HUES6 (cell line): ENCODE results near the gene HNRNPU.

Experiments used
- H3K27ac ChIP-seq: 2 replicates; pipeline ENCODE4 v1.7.0; 2013; ENCODE audit warnings: low read depth, mild to moderate bottlenecking, low read length, inconsistent platforms
- H3K27me3 ChIP-seq: 2 replicates; pipeline ENCODE4 v1.6.1; 2013; ENCODE audit warnings: low read length; ENCODE audit not compliant: control insufficient read depth, insufficient read depth
- H3K36me3 ChIP-seq: 2 replicates; pipeline ENCODE4 v1.6.1; 2013; ENCODE audit warnings: low read length; ENCODE audit not compliant: control insufficient read depth, insufficient read depth
- H3K4me1 ChIP-seq: 2 replicates; pipeline ENCODE4 v1.6.1; 2013; ENCODE audit warnings: low read length; ENCODE audit not compliant: control insufficient read depth, insufficient read depth
- H3K4me3 ChIP-seq: 2 replicates; pipeline ENCODE4 v1.5.1; 2013; ENCODE audit warnings: low read depth, low read length
- H3K9ac ChIP-seq: one replicate; pipeline ENCODE4 v1.6.1; 2013; ENCODE audit warnings: mild to moderate bottlenecking, low read length
- H3K9me3 ChIP-seq: 2 replicates; pipeline ENCODE4 v1.6.1; 2013; ENCODE audit warnings: low read depth, low read length; ENCODE audit not compliant: control insufficient read depth, insufficient read depth

Gene HNRNPU

GRCh38 chr1:244862354-244862698, 2.0 kb downstream of the HNRNPU start:
- no peaks in the 10 kb centered on the region for H3K9me3 ChIP-seq
- peaks cover 20% of the 10 kb centered on the region for H3K4me1 ChIP-seq
- H3K36me3 ChIP-seq: peaks cover 63% of the 10 kb centered on the region
- peak overlapping the region; percentile 85 for H3K9ac ChIP-seq
- H3K27ac ChIP-seq: peak overlapping the region; percentile 92
- no peaks in the 10 kb centered on the region for H3K27me3 ChIP-seq
- peak overlapping the region; percentile 98 for H3K4me3 ChIP-seq

GRCh38 chr1:244861683-244862082, 2.7 kb downstream of the HNRNPU start:
- Histone ChIP-seq H3K4me1 (peaks cover 20% of the 10 kb centered on the region), H3K9ac (peak overlapping the region; percentile 85), H3K36me3 (peaks cover 69% of the 10 kb centered on the region), H3K27me3 (no peaks in the 10 kb centered on the region), H3K4me3 (peak overlapping the region; percentile 98), H3K27ac (peak overlapping the region; percentile 37; the same call in 1 of the 2 replicates), H3K9me3 (no peaks in the 10 kb centered on the region)

- H3K4me1 ChIP-seq: peaks cover 20% of the 10 kb centered on the region
- peak overlapping the region; percentile 37; the same call in 1 of the 2 replicates for H3K27ac ChIP-seq
- peak overlapping the region; percentile 98 for H3K4me3 ChIP-seq
- no peaks in the 10 kb centered on the region for H3K9me3 ChIP-seq
- H3K27me3 ChIP-seq: no peaks in the 10 kb centered on the region
- peaks cover 75% of the 10 kb centered on the region for H3K36me3 ChIP-seq
- peak overlapping the region; percentile 45 for H3K9ac ChIP-seq
Measured at GRCh38 chr1:244860914-244861610, 3.3 kb downstream of the HNRNPU start.

GRCh38 chr1:244860078-244860477, 4.3 kb downstream of the HNRNPU start:
- Histone ChIP-seq H3K4me1 (peaks cover 12% of the 10 kb centered on the region), H3K36me3 (peaks cover 85% of the 10 kb centered on the region), H3K9ac (no peak overlapping the region), H3K4me3 (peak overlapping the region; percentile 98; the same call in 1 of the 2 replicates), H3K27ac (no peak overlapping the region), H3K9me3 (no peaks in the 10 kb centered on the region), H3K27me3 (no peaks in the 10 kb centered on the region)

- Histone ChIP-seq H3K27ac (no peak overlapping the region), H3K4me3 (no peak overlapping the region), H3K9ac (no peak overlapping the region)
Measured at GRCh38 chr1:244858357-244858756, 6.0 kb downstream of the HNRNPU start.

GRCh38 chr1:244857761-244858160, 6.6 kb downstream of the HNRNPU start:
- peaks cover 100% of the 10 kb centered on the region for H3K36me3 ChIP-seq
- no peak overlapping the region for H3K4me3 ChIP-seq
- no peak overlapping the region for H3K27ac ChIP-seq
- no peaks in the 10 kb centered on the region for H3K27me3 ChIP-seq
- H3K4me1 ChIP-seq: peaks cover 12% of the 10 kb centered on the region
- H3K9ac ChIP-seq: no peak overlapping the region
- no peaks in the 10 kb centered on the region for H3K9me3 ChIP-seq

More at GRCh38 chr1:244858357-244858756, 6.0 kb downstream of the HNRNPU start:
- no peaks in the 10 kb centered on the region for H3K27me3 ChIP-seq
- H3K36me3 ChIP-seq: peaks cover 94% of the 10 kb centered on the region
- H3K9me3 ChIP-seq: no peaks in the 10 kb centered on the region
- H3K4me1 ChIP-seq: peaks cover 12% of the 10 kb centered on the region

GRCh38 chr1:244854865-244855578, 9.3 kb downstream of the HNRNPU start:
- no peaks in the 10 kb centered on the region for H3K4me1 ChIP-seq
- no peak overlapping the region for H3K27ac ChIP-seq
- no peaks in the 10 kb centered on the region for H3K27me3 ChIP-seq
- no peak overlapping the region for H3K4me3 ChIP-seq
- H3K9ac ChIP-seq: no peak overlapping the region
- no peaks in the 10 kb centered on the region for H3K9me3 ChIP-seq
- peaks cover 100% of the 10 kb centered on the region for H3K36me3 ChIP-seq

- Histone ChIP-seq H3K27ac (no peak overlapping the region), H3K4me3 (no peak overlapping the region), H3K27me3 (no peaks in the 10 kb centered on the region), H3K9ac (no peak overlapping the region), H3K4me1 (no peaks in the 10 kb centered on the region), H3K36me3 (peaks cover 100% of the 10 kb centered on the region), H3K9me3 (no peaks in the 10 kb centered on the region)
Measured at GRCh38 chr1:244854166-244854565, 10.2 kb downstream of the HNRNPU start.

- Histone ChIP-seq H3K4me3 (no peak overlapping the region), H3K9me3 (no peaks in the 10 kb centered on the region), H3K36me3 (peaks cover 100% of the 10 kb centered on the region), H3K27me3 (no peaks in the 10 kb centered on the region), H3K4me1 (no peaks in the 10 kb centered on the region), H3K27ac (no peak overlapping the region), H3K9ac (no peak overlapping the region)
Measured at GRCh38 chr1:244852694-244853093, 11.6 kb downstream of the HNRNPU start.

- H3K36me3 ChIP-seq: peaks cover 100% of the 10 kb centered on the region
- H3K9me3 ChIP-seq: no peaks in the 10 kb centered on the region
- no peaks in the 10 kb centered on the region for H3K27me3 ChIP-seq
- no peaks in the 10 kb centered on the region for H3K4me1 ChIP-seq
- H3K27ac ChIP-seq: no peak overlapping the region
- no peak overlapping the region for H3K9ac ChIP-seq
- H3K4me3 ChIP-seq: no peak overlapping the region
Measured at GRCh38 chr1:244851546-244852231, 12.7 kb downstream of the HNRNPU start.

GRCh38 chr1:244850896-244851295, 13.4 kb downstream of the HNRNPU start:
- Histone ChIP-seq H3K9me3 (no peaks in the 10 kb centered on the region), H3K27ac (no peak overlapping the region), H3K9ac (no peak overlapping the region), H3K36me3 (peaks cover 100% of the 10 kb centered on the region), H3K4me1 (no peaks in the 10 kb centered on the region), H3K4me3 (no peak overlapping the region), H3K27me3 (no peaks in the 10 kb centered on the region)
